Memory B cell (primary cell): ENCODE data around the gene CENPF.
"Not testable (repeated sequence)": the region's sequence is repeated elsewhere in the genome, so short reads cannot be mapped to it uniquely, and the experiment has no call there.

ENCODE experiments used
- ATAC-seq: fragments of 150-1000 bp; cut with Tn5 transposase; 2 replicates; pipeline ENCODE4 v1.10.0; 2021; ENCODE audit warnings: low read depth, mild to moderate bottlenecking, moderate library complexity
- DNase-seq, 2 donors: peaks; one replicate each; pipeline ENCODE4 v3.0.0; 2022; ENCODE audit warnings: low spot score in 2 of 2
- H3K27ac Mint-ChIP-seq: one replicate; pipeline ENCODE4 v1.8.0; 2022; ENCODE audit warnings: mild to moderate bottlenecking, moderate library complexity, mixed read lengths
- H3K27me3 Mint-ChIP-seq: one replicate; pipeline ENCODE4 v1.8.0; 2022; ENCODE audit warnings: mixed read lengths
- H3K36me3 Mint-ChIP-seq: one replicate; pipeline ENCODE4 v1.8.0; 2022; ENCODE audit warnings: mild to moderate bottlenecking, mixed read lengths
- H3K4me1 Mint-ChIP-seq: one replicate; pipeline ENCODE4 v1.8.0; 2022; ENCODE audit warnings: mixed read lengths
- H3K4me3 Mint-ChIP-seq: one replicate; pipeline ENCODE4 v1.8.0; 2022; ENCODE audit warnings: mild to moderate bottlenecking, moderate library complexity, mixed read lengths
- H3K9me3 Mint-ChIP-seq: one replicate; pipeline ENCODE4 v1.8.0; 2022; ENCODE audit warnings: mixed read lengths

Gene CENPF

DNA sequence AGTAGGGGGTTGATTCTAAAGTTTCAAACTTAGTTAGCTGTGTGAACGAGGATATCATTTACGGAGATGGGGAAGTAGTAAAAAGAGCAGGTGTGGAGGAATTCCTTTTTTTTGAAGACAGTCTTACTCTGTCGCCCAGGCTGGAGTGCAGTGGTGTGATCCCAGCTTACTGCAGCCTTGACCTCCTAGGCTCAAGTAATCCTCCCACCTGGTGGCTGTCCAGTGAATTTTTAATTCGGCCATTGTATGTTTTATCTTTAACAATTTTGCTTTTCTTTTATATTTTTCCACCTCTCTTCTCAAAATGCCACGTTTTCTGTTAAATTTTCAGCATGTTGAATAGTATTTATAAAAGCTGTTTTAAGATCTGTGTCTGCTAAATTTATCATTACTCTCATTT, 12.3 kb upstream of the CENPF start:
- H3K27me3 Mint-ChIP-seq, result peaks cover 8% of the 10 kb centered on the region
- no peaks in the 10 kb centered on the region for H3K36me3 Mint-ChIP-seq
- H3K4me3 Mint-ChIP-seq, result no peak overlapping the region
- no peak overlapping the region for H3K27ac Mint-ChIP-seq
- DNase-seq (no peak), ATAC-seq (no peak)
- H3K9me3 Mint-ChIP-seq, result no peaks in the 10 kb centered on the region
- no peaks in the 10 kb centered on the region for H3K4me1 Mint-ChIP-seq

DNA sequence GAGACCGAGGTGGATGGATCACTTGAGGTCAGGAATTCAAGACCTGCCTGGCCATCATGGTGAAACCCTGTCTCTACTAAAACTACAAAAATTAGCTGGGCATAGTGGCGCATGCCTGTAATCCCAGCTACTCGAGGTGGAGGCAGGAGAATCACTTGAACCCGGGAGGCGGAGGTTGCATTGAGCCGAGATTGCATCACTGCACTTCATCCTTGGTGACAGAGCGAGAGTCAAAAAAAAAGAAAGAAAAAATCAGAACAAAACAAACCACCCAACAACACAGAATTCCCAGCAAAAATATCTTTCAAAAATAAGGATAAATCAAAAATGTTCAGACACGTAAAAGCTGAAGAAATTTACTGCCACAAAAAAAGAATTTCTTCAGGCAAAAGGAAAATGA, 11.1 kb upstream of the CENPF start:
- not testable (repeated sequence) for H3K9me3 Mint-ChIP-seq, H3K4me1 Mint-ChIP-seq, H3K27me3 Mint-ChIP-seq, H3K4me3 Mint-ChIP-seq, H3K36me3 Mint-ChIP-seq, H3K27ac Mint-ChIP-seq, DNase-seq, ATAC-seq

- Mint-ChIP-seq H3K27me3 (peaks cover 7% of the 10 kb centered on the region), H3K9me3 (no peaks in the 10 kb centered on the region), H3K36me3 (no peaks in the 10 kb centered on the region), H3K27ac (no peak overlapping the region), H3K4me1 (no peaks in the 10 kb centered on the region), H3K4me3 (no peak overlapping the region)
- ATAC-seq, result no peak
- DNase-seq, result no peak
Measured at GRCh38 chr1:214593158-214593557, 9.8 kb upstream of the CENPF start.

DNA sequence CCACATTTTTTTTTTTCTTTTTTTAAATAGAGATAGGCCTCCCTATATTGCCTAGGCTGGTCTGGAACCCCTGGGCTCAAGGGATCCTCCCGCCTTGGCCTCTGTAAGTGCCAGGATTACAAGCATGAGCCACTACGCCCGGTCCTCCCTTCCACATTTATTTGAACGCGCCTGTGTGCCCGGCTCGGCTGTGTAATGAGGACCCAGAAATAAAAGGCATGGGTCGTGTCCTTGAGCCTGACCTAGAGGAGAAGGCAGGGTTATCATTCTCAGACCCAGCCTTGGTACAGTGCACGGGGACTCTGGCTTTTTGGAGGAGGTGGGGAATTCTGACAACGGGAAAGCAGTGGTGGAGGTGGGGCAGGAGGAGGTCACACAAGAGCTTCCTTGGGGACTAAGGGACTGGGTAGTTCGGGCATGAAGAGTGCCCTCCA, 841 bp downstream of the CENPF start:
- Mint-ChIP-seq H3K27me3 (no peaks in the 10 kb centered on the region), H3K27ac (peak overlapping the region; percentile 48), H3K36me3 (no peaks in the 10 kb centered on the region), H3K4me3 (peak overlapping the region; percentile 94), H3K9me3 (no peaks in the 10 kb centered on the region), H3K4me1 (peaks cover 2% of the 10 kb centered on the region)
- ATAC-seq (no peak), DNase-seq (no peak)

DNA sequence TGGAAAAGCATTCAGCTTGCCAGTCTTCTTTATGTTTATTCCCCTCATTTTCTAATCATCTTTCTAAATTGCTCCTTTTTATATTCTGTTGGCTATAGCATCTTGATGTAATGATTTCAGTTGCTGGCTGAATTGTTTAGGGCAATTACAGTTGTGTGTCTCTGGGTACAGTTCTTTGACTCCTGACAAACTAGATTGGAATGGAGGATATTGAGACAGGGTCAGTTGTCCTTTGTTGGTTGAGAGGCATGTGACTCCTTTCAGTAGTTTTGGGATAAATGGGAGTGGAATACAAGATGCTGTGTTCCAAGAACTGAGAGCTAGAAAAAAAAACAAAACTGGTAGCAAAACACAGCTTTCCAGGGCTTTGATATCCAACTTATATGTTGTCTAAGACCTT, 1.5 kb downstream of the CENPF start:
- ATAC-seq, result no peak
- peak overlapping the region; percentile 94 for H3K4me3 Mint-ChIP-seq

DNA sequence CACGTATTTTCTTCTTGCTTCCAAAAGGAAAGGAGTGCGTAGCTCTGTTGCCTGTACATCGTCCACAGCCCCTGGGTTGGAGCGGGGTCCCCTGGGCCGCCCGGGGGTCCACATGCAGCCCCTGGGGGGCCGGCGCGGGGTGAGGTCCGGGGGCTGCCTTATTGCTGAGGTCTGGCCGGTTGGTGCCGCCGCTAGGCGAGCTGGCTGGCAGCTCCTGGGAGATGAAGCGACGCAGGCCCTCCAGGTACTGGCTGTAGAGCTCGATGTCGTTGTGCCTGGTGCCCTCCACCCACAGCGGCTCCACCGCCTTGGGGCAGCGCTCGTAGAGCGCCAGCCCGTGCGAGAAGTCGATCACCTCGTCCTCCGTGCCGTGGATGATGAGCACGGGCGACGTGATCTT, 2.5 kb downstream of the CENPF start:
- H3K27me3 Mint-ChIP-seq, ATAC-seq, H3K9me3 Mint-ChIP-seq, H3K27ac Mint-ChIP-seq, H3K4me3 Mint-ChIP-seq, H3K36me3 Mint-ChIP-seq, DNase-seq, H3K4me1 Mint-ChIP-seq: not testable (repeated sequence)

More for the DNA sequence above, 1.5 kb downstream of the CENPF start:
- peaks cover 2% of the 10 kb centered on the region for H3K4me1 Mint-ChIP-seq
- no peaks in the 10 kb centered on the region for H3K27me3 Mint-ChIP-seq
- no peak for DNase-seq
- H3K9me3 Mint-ChIP-seq, result peaks cover under 1% of the 10 kb centered on the region
- no peak overlapping the region for H3K27ac Mint-ChIP-seq
- H3K36me3 Mint-ChIP-seq, result no peaks in the 10 kb centered on the region

DNA sequence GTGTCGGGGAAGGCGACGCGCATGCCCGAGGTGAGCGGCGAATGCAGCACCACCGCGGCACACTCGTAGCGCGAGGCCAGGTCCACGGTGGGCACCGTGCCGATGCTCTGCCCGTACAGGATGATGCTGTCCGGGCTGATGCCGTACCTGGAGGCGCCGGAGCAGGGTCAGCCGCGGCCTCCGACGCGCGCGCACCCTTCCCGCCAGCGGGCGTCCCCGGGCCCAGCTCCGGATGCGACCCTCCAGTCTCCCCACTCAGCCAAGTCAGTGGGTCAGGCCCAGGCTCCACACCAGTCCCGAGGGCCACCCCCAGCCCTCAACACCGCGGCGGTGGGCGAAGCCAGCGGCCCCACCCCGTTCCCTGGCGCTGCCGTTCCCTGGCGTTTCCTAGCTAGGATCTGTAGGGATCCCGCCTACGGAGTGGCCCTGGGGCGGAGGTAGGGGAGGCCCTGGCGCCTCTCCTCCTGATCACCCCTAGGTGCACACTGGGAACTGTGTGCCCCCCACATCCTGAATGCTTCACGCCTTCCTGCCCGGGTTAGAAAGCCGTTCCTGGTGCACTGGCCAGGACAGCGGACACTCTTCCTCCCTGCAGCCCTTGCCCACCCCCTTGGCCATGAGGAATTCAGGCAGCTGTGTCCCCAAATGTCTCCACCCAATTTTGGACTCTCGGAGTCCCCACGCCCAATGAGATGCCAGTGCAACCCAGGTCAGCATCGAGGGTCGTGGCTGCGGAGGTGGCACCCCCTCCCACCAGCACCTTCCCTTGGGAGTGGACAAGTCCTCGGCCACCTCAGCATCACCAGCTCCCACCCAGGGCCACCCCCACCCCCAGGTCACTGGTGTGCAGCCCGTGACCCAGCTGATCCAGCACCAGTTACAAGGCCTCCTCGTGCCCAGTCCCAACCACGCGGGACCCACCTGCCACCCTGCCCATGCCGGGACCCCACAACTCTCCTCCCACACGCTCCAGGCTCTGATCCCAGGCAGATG, 3.2 kb downstream of the CENPF start:
- H3K4me3 Mint-ChIP-seq, H3K36me3 Mint-ChIP-seq, H3K4me1 Mint-ChIP-seq, DNase-seq, H3K27me3 Mint-ChIP-seq, ATAC-seq, H3K9me3 Mint-ChIP-seq, H3K27ac Mint-ChIP-seq: not testable (repeated sequence)

DNA sequence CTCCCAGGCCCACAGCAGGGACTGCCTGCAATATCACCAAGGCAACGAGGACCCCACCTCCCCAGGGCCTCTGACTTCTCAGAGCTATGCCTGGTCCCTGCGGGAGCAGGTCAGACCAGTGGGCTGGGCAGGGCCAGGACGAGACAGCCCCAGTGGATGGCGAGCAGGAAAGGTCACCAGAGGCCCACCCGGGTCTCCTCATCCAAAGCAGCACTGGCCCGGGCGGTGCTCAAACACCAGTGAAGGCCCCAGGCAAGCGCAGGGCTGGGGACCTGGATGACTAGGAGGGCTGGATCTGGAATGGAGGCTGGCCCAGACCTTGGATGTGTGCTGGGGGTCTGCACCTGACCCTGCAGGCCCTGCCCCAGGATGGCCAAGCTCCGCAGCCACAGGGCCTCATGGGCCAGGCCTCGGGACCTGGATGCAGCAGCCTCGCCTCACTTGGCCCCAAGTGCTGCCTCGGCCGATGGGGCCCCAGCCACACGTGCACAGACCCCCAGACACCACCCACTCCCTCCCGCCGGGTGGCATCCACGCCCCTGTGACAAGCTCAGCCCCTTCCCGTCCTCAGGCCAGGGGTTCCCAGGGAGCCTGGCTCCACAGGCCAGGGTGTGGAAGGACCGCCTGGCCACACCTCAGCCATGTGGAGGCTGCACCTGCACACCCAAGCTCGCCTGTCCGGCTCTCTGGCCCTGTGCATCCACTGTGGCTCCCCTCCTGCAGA, 4.7 kb downstream of the CENPF start:
- not testable (repeated sequence) for H3K27me3 Mint-ChIP-seq, H3K27ac Mint-ChIP-seq, DNase-seq, ATAC-seq, H3K4me3 Mint-ChIP-seq, H3K9me3 Mint-ChIP-seq, H3K4me1 Mint-ChIP-seq, H3K36me3 Mint-ChIP-seq

GRCh38 chr1:214608216-214608783, 5.3 kb downstream of the CENPF start:
- not testable (repeated sequence) for H3K4me3 Mint-ChIP-seq, DNase-seq, H3K4me1 Mint-ChIP-seq, H3K9me3 Mint-ChIP-seq, H3K27me3 Mint-ChIP-seq, H3K36me3 Mint-ChIP-seq, H3K27ac Mint-ChIP-seq, ATAC-seq

DNA sequence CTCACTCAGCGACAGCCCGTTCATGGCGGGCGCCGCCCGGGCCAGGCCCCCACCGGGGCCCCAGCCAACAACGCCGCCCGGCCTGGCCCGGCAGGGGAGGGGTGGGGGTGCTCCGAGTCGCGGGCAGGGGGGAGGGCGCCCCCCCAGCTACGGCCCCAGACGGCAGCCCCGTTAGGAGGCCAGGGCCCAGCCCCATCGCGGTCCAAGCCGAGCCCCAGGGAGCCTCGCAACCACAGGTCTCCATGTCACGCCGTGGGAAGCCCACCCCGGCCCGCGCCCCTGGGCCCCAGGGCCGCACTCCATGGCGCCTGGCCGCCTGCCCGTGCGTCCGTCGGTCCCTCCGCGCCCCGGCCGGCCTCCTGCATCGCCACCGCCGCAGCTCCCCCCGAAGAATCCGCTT, 5.8 kb downstream of the CENPF start:
- H3K27me3 Mint-ChIP-seq, H3K27ac Mint-ChIP-seq, H3K36me3 Mint-ChIP-seq, H3K4me3 Mint-ChIP-seq, DNase-seq, ATAC-seq, H3K9me3 Mint-ChIP-seq, H3K4me1 Mint-ChIP-seq: not testable (repeated sequence)

DNA sequence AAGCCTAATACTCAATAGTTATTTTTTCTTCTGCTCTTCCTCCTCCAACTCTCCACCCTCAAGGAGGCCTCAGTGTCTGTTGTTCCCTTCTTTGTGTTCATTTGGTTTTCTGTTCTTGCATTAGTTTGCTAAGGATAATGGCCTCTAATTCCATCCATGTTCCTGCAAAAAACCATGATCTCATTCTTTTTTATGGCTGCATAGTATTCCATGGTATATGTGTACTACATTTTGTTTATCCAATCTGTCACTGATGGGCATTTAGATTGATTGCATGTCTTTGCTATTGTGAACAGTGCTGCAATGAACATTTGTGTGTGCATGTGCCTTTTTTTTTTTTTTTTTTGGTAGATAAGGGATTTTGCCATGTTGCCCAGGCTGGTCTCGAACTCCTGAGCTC, 6.7 kb downstream of the CENPF start:
- H3K36me3 Mint-ChIP-seq, result no peaks in the 10 kb centered on the region
- ATAC-seq (no peak), DNase-seq (no peak)
- H3K4me3 Mint-ChIP-seq, result no peak overlapping the region
- peaks cover 3% of the 10 kb centered on the region for H3K9me3 Mint-ChIP-seq
- no peak overlapping the region for H3K27ac Mint-ChIP-seq
- H3K4me1 Mint-ChIP-seq, result no peaks in the 10 kb centered on the region
- H3K27me3 Mint-ChIP-seq, result no peaks in the 10 kb centered on the region

GRCh38 chr1:214610136-214610535, 7.1 kb downstream of the CENPF start:
- not testable (repeated sequence) for H3K9me3 Mint-ChIP-seq, H3K4me1 Mint-ChIP-seq, DNase-seq, H3K27ac Mint-ChIP-seq, ATAC-seq, H3K36me3 Mint-ChIP-seq, H3K4me3 Mint-ChIP-seq, H3K27me3 Mint-ChIP-seq

DNA sequence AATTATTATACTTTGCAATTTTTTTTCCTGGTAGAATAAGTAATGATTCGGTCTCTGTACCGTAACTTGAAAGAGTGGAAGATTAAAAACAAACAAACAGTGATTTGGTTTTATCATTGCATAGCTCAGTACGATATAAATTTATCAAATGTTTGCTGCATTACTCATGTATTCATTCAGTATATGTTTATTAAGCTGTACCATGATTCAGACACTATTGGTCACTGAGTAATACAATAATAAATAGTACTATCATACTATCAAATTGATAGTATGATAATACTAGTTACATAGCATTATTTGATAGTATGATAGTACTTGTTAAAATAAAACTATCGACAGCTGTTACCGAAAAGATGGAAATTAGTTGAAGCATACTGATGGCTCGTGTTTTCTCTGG, 12.1 kb downstream of the CENPF start:
- Mint-ChIP-seq H3K36me3 (no peaks in the 10 kb centered on the region), H3K4me1 (no peaks in the 10 kb centered on the region), H3K9me3 (no peaks in the 10 kb centered on the region), H3K4me3 (no peak overlapping the region), H3K27me3 (no peaks in the 10 kb centered on the region), H3K27ac (no peak overlapping the region)
- no peak for DNase-seq
- ATAC-seq, result no peak

- ATAC-seq (no peak), DNase-seq (no peak)
- H3K36me3 Mint-ChIP-seq, result no peaks in the 10 kb centered on the region
- H3K27me3 Mint-ChIP-seq, result no peaks in the 10 kb centered on the region
- no peak overlapping the region for H3K27ac Mint-ChIP-seq
- no peaks in the 10 kb centered on the region for H3K9me3 Mint-ChIP-seq
- no peaks in the 10 kb centered on the region for H3K4me1 Mint-ChIP-seq
- no peak overlapping the region for H3K4me3 Mint-ChIP-seq
Measured at GRCh38 chr1:214615871-214616270, 12.9 kb downstream of the CENPF start.
